ENCODE results near the gene ILF2.
A peak's percentile ranks its signal among the peaks of the same experiment; 100 is the strongest.

DNA sequence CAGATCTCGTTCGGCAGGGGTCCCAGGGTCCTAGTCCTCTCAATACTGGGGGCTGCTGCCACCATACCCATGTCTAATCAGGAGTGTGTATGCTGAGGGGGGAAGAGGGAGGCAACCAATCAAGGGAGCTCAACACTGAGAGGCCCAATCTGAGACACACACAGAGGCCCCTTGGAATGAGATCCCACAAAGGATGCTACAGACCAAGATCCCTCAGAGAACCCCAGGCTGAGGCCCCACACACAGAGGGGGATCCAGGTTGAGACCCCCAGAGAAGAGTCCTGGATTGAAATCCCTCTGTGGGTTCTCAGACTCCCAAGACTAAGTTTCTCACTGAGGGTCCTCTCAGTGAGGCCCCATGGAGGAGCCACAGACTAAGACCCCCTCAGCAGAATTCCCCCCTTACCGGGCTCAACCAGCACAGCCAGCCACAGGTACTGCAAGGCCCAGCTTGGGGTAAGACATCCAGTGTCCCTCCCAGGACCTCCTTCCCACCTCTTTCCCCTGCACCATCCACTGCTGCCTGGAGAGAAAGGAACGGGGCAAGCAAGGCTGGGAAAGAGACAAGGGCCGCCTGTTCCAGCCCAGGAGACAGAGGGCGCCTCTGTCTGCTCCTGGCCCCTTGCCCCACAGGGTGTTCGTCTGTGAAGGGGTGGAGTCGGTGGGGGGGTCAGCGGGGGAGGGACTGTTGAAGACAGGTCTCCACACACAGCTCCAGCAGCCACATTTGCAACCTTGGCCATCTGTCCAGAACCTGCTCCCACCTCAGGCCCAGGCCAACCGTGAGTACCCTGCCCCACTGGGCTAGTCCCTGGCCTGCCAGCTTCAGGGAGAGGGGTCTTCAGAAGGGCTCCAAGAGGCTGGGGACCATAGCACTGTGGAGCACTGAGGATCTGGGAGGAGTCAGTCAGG, 42.8 kb downstream of the ILF2 start, which contains the start of gene S100A1:
- TF ChIP-seq CTCF (IDR thresholded peaks at IDR 0.05) (peak in 2 of 6 experiments; percentile 20 to 62), POLR2A (IDR thresholded peaks at IDR 0.05) (peak in 1 of 2 donors; percentile 6)

All from thyroid gland (tissue), 4 donors.